HepG2 (cell line): Measurements from ENCODE around the gene HOXD1. TPM values are rescaled to one million over a fixed set of nuclear protein-coding genes. Genes with fewer than 3 reads are reported as not detected.

Experiments used
- ATAC-seq: fragments of 200-7000 bp; cut with Tn5 transposase; 3 replicates; pipeline ENCODE4 v1.9.1; 2020; ENCODE audit warnings: mild to moderate bottlenecking, moderate library complexity
- BruUV-seq: library from RNA; stranded (reverse); fragments of 400-500 nt; replicated peaks from 2 replicates; lab custom pipeline; 2021; lab: Mats Ljungman, UMichigan
- CTCF ChIA-PET: fragments of 300-600 bp; formaldehyde crosslinking; extraction: SDS; loops from one replicate; lab custom pipeline; 2021; ENCODE audit warnings: low total read pairs, inconsistent platforms, low intra/inter-chr PET ratio; lab: Yijun Ruan, JAX
- POLR2A ChIA-PET: fragments of 350-600 bp; sonication (Branson Sonifier 250); formaldehyde crosslinking; loops from one replicate; lab custom pipeline; 2020; ENCODE audit warnings: antibody characterized with exemption, inconsistent platforms; lab: Yijun Ruan, JAX
- DNase-seq: peaks from one replicate; pipeline ENCODE4 v3.0.0-alpha.2; 2015; ENCODE audit warnings: low spot score
- FAIRE-seq: peaks from 3 replicates; lab custom pipeline; 2011; peaks lifted over from hg19 to GRCh38; lab: Jason Lieb, UNC
- H2AFZ ChIP-seq: one replicate; pipeline ENCODE4 v1.6.1; 2011; ENCODE audit warnings: low read length, inconsistent platforms
- H3K27ac ChIP-seq: fragments of 300-600 bp; 3 replicates; pipeline ENCODE4 v1.8.0; 2011; ENCODE audit warnings: mixed run types, mild to moderate bottlenecking, mixed read lengths, low read length, inconsistent platforms; ENCODE audit not compliant: insufficient read depth; ENCODE audit errors: extremely low read length
- H3K27me3 ChIP-seq, 2 experiments: fragments of 200-600 bp in 1 of 2; 2 replicates in 1 of 2; 3 replicates in 1 of 2; pipeline versions ENCODE4 v1.6.0 to v1.8.0; 2011; ENCODE audit warnings: low read length in 2 of 2, mild to moderate bottlenecking in 2 of 2, moderate library complexity in 2 of 2, inconsistent platforms in 1 of 2; ENCODE audit not compliant: insufficient read depth in 2 of 2, control insufficient read depth in 1 of 2
- H3K36me3 ChIP-seq, 2 experiments: fragments of 200-600 bp in 1 of 2; replicated peaks in 1 of 2; 2 replicates in 1 of 2; 3 replicates in 1 of 2; pipeline versions ENCODE4 v1.5.1 to v1.8.0; 2011; ENCODE audit warnings: low read length in 2 of 2, inconsistent platforms in 1 of 2; ENCODE audit not compliant: insufficient read depth in 2 of 2, control insufficient read depth in 1 of 2
- H3K4me1 ChIP-seq: 2 replicates; pipeline ENCODE4 v1.5.1; 2012; ENCODE audit warnings: low read length, inconsistent platforms; ENCODE audit not compliant: insufficient read depth
- H3K4me2 ChIP-seq: 2 replicates; pipeline ENCODE4 v1.6.0; 2011; ENCODE audit warnings: low read depth, low read length, inconsistent platforms
- H3K4me3 ChIP-seq, 3 experiments: fragments of 200-600 bp in 1 of 3; sonication (generic), shearing (Covaris generic) in 1 of 3; replicated peaks in 1 of 3; 2 replicates each; pipeline ENCODE4 v1.5.1; 2011 to 2016; ENCODE audit warnings: low read length in 3 of 3, inconsistent platforms in 2 of 3, low read depth in 2 of 3, mild to moderate bottlenecking in 2 of 3, control low read depth in 1 of 3, mixed read lengths in 1 of 3; ENCODE audit not compliant: insufficient read depth in 1 of 3
- H3K79me2 ChIP-seq: one replicate; pipeline ENCODE4 v1.6.1; 2011; ENCODE audit warnings: low read length, inconsistent platforms; ENCODE audit not compliant: insufficient read depth
- H3K9ac ChIP-seq: 2 replicates; pipeline ENCODE4 v1.6.0; 2011; ENCODE audit warnings: mild to moderate bottlenecking, low read depth, low read length, inconsistent platforms; ENCODE audit not compliant: insufficient read depth
- H3K9me3 ChIP-seq: 2 replicates; pipeline ENCODE4 v1.5.1; 2012; ENCODE audit warnings: mild to moderate bottlenecking, low read length
- H4K20me1 ChIP-seq: 2 replicates; pipeline ENCODE4 v1.6.0; 2011; ENCODE audit warnings: inconsistent platforms, mild to moderate bottlenecking, low read length, moderate library complexity; ENCODE audit not compliant: insufficient read depth
- FIP1L1 ChIP-seq: fragments of 200-400 bp; formaldehyde crosslinking; IDR thresholded peaks from 2 replicates; pipeline ENCODE4 v1.6.1; 2018; ENCODE audit warnings: low read depth, mild to moderate bottlenecking, low read length, moderate library complexity, borderline replicate concordance; ENCODE audit not compliant: insufficient read depth
- MXD3 ChIP-seq: IDR thresholded peaks from 2 replicates; pipeline ENCODE4 v1.6.1; 2016; ENCODE audit warnings: mild to moderate bottlenecking, missing biosample characterization, missing genetic modification reagents
- NFRKB ChIP-seq: fragments of 450-650 bp; IDR thresholded peaks from 2 replicates; pipeline ENCODE4 v1.6.1; 2017
- NPAS2 ChIP-seq: sonication (generic); formaldehyde crosslinking; IDR thresholded peaks from 2 replicates; pipeline ENCODE4 v1.8.0; 2022; ENCODE audit warnings: mild to moderate bottlenecking, missing genetic modification reagents, borderline replicate concordance
- RFX3 ChIP-seq: IDR thresholded peaks from 2 replicates; pipeline ENCODE4 v1.6.1; 2016; ENCODE audit warnings: missing biosample characterization, missing genetic modification reagents
- TAF15 ChIP-seq: fragments of 200-400 bp; formaldehyde crosslinking; IDR thresholded peaks from one replicate; pipeline ENCODE4 v1.6.1; 2018; ENCODE audit warnings: mild to moderate bottlenecking, low read depth, low read length; ENCODE audit not compliant: poor library complexity, severe bottlenecking
- TIGD3 ChIP-seq: sonication (generic); formaldehyde crosslinking; IDR thresholded peaks from 2 replicates; pipeline ENCODE4 v1.5.1; 2020; ENCODE audit warnings: mild to moderate bottlenecking, missing genetic modification reagents, borderline replicate concordance
- TRIM24 ChIP-seq: sonication (generic); formaldehyde crosslinking; IDR thresholded peaks from 2 replicates; pipeline ENCODE4 v1.8.0; 2022; ENCODE audit warnings: mild to moderate bottlenecking, missing genetic modification reagents
- ZNF276 ChIP-seq: sonication (generic); formaldehyde crosslinking; IDR thresholded peaks from 2 replicates; pipeline ENCODE4 v1.4.0; 2020; ENCODE audit warnings: mild to moderate bottlenecking, low read depth, missing genetic modification reagents
- ZNF510 ChIP-seq: sonication (generic); formaldehyde crosslinking; IDR thresholded peaks from 2 replicates; pipeline ENCODE4 v1.4.0; 2020; ENCODE audit warnings: low read depth, mild to moderate bottlenecking, missing genetic modification reagents
- ZNF557 ChIP-seq: sonication (generic); formaldehyde crosslinking; IDR thresholded peaks from 2 replicates; pipeline ENCODE4 v1.4.0; 2020; ENCODE audit warnings: missing genetic modification reagents
- ZNF577 ChIP-seq: sonication (generic); formaldehyde crosslinking; IDR thresholded peaks from 2 replicates; pipeline ENCODE4 v1.4.0; 2020; ENCODE audit warnings: mild to moderate bottlenecking, low read depth, missing genetic modification reagents, borderline replicate concordance
- ZNF605 ChIP-seq: sonication (generic); formaldehyde crosslinking; IDR thresholded peaks from 2 replicates; pipeline ENCODE4 v1.8.0; 2022; ENCODE audit warnings: mild to moderate bottlenecking, missing genetic modification reagents
- ZNF788 ChIP-seq: sonication (generic); formaldehyde crosslinking; IDR thresholded peaks from 2 replicates; pipeline ENCODE4 v1.5.0; 2020; ENCODE audit warnings: mild to moderate bottlenecking, missing genetic modification reagents, borderline replicate concordance
- ZSCAN25 ChIP-seq: sonication (generic); formaldehyde crosslinking; IDR thresholded peaks from 2 replicates; pipeline ENCODE4 v1.8.0; 2022; ENCODE audit warnings: mild to moderate bottlenecking, missing genetic modification reagents
- WGBS: methylation state at CpG from one replicate; pipeline ENCODE4 v1.1.6; 2017; ENCODE audit warnings: low lambda C conversion rate; 5-methylcytosine and 5-hydroxymethylcytosine counted together
- in situ Hi-C: cut with HindIII; loops from 2 replicates; pipeline ENCODE4 v1.10.0; 2017; ENCODE audit warnings: low pct_unique_long_range_greater_than_20kb; ENCODE audit not compliant: extremely low pct_ligation_motif_present
- intact Hi-C: fragments of 100-400 bp; cut with micrococcal nuclease; formaldehyde crosslinking; loops from one replicate; pipeline ENCODE4 v1.10.0; 2022; ENCODE audit not compliant: unreplicated experiment
- polyA plus RNA-seq, 8 experiments: library from polyadenylated mRNA; depleted of rRNA in 3 of 8; stranded (reverse) in 7 of 8; unstranded in 1 of 8; fragments of >200 nt; fragmentation: Illumina TruSeq in 4 of 8; extraction: Trizol in 4 of 8; gene quantifications; 2 replicates each; pipeline versions ENCODE4 v1.2.1 to v1.2.3, GENCODE V29; 2011 to 2016; ENCODE audit warnings: low read depth in 4 of 8, missing spikeins in 1 of 8, mixed read lengths in 1 of 8; ENCODE audit not compliant: insufficient read depth in 1 of 8
- total RNA-seq, 5 experiments: library from RNA; depleted of rRNA; stranded (reverse); fragments of >200 nt; fragmentation: Illumina TruSeq; extraction: Trizol; gene quantifications; 2 replicates each; pipeline ENCODE4 v1.2.3, GENCODE V29; 2016; ENCODE audit warnings: low read depth in 1 of 5

The HOXD1 gene
- total and polyA plus RNA-seq, 2 of the 13 experiments (the other 11 are each of a cell fraction or from before 2014, with no cell fraction given) = 10.0 to 22.3 TPM

- Histone ChIP-seq H3K27me3 (peaks cover 4 to 38% of the 10 kb centered on the region in 2 experiments; a peak in 4 of 5 replicates), H3K4me2 (no peak overlapping the region), H3K4me1 (peaks cover 58% of the 10 kb centered on the region), H2AFZ (no peak overlapping the region), H3K4me3 (no peak overlapping the region), H3K9ac (no peak overlapping the region), H4K20me1 (no peaks in the 10 kb centered on the region)
- WGBS = 27% methylated on average over 1 of the region's 1 CpG
- FAIRE-seq (no peak), ATAC-seq (peak; percentile 7; the same call in 2 of the 3 replicates), DNase-seq (no peak)
- intact Hi-C loops = no loop called here
- POLR2A ChIA-PET = no interaction called here
- no peak for TF ChIP-seq TRIM24 (CRISPR knock-in tag)
- TF ChIP-seq ZNF577 (CRISPR knock-in tag) = no peak
- no peak for TF ChIP-seq TAF15
- TF ChIP-seq ZNF788 = 0 out of 2 replicates have a peak, but pooled peaks have one; percentile 35
- no peak for TF ChIP-seq ZSCAN25 (CRISPR knock-in tag)
- no peak for TF ChIP-seq FIP1L1
- no peak for TF ChIP-seq ZNF276 (CRISPR knock-in tag)
- 0 out of 2 replicates have a peak, but pooled peaks have one; percentile 16 for TF ChIP-seq ZNF605
- no peak for TF ChIP-seq ZNF557
- no peak for TF ChIP-seq NPAS2 (CRISPR knock-in tag)
- TF ChIP-seq MXD3 = no peak
- TF ChIP-seq NFRKB = no peak
- no peak for TF ChIP-seq ZNF510 (CRISPR knock-in tag)
- TF ChIP-seq TIGD3 (CRISPR knock-in tag) = no peak
- TF ChIP-seq RFX3 (CRISPR knock-in tag) = no peak
- TF ChIP-seq, all 625 proteins: peak for 2
- CTCF ChIA-PET = no interaction called here
- in situ Hi-C loops = no loop called here
- Histone ChIP-seq H3K27ac (no peak overlapping the region), H3K9me3 (no peaks in the 10 kb centered on the region), H3K79me2 (no peaks in the 10 kb centered on the region), H3K36me3 (peaks cover 0 to 8% of the 10 kb centered on the region in 2 experiments; a peak in 2 of 5 replicates)
- BruUV-seq = no TSS peak
Measured at GRCh38 chr2:176170602-176171305, 17.7 kb upstream of the HOXD1 start.
